Measurements from ENCODE around the gene TPRG1L. TPM values are rescaled to one million over a fixed set of nuclear protein-coding genes. Genes with fewer than 3 reads are reported as not detected.

TPRG1L gene
- total and polyA plus RNA-seq, 7 donors, result 34.9 to 105 (median 49.2) TPM

- H3K27me3 ChIP-seq, result peaks cover 29 to 60% (median 51%) of the 10 kb centered on the region in 3 donors
Observed at GRCh38 chr1:3651026-3651929, 26.5 kb downstream of the TPRG1L start.

GRCh38 chr1:3651930-3652547 is 27.2 kb downstream of the TPRG1L start, which contains the start of gene TP73:
TSS of gene TP73 (plus strand) at chr1:3652516. CDS start at chr1:3682366, 29,850 bp downstream.
- intact Hi-C loops (cut with DNase I), result loop anchor here (2.0 kb wide), 1 partner anchor 249 kb away; the partner anchor contains the start of gene C1orf174
- H3K27me3 ChIP-seq, result peaks cover 31 to 68% (median 51%) of the 10 kb centered on the region in 3 donors
- DNase-seq, result no peak
- H3K27ac ChIP-seq, result no peak within 1 kb of the TSS
- WGBS, 2 donors, result 1% methylated on average over 80 of the region's 80 CpGs
- peaks cover 0 to 39% (median 38%) of the 10 kb centered on the region in 4 donors for H3K4me1 ChIP-seq
- H3K4me3 ChIP-seq, result peak within 1 kb of the TSS in 2 of 4 donors; percentile 40 to 85
- TF ChIP-seq POLR2AphosphoS5 (IDR thresholded peaks at IDR 0.05) (no peak), EP300 (IDR thresholded peaks at IDR 0.05) (no peak), CTCF (IDR thresholded peaks at IDR 0.05) (no peak), POLR2A (IDR thresholded peaks at IDR 0.05) (no peak)
- H3K9me3 ChIP-seq, result no peaks in the 10 kb centered on the region
- H3K36me3 ChIP-seq, result peaks cover 0 to 6% (median 2%) of the 10 kb centered on the region in 4 donors

More at GRCh38 chr1:3651026-3651929, 26.5 kb downstream of the TPRG1L start:
- Histone ChIP-seq H3K36me3 (peaks cover 0 to 12% (median 3%) of the 10 kb centered on the region in 4 donors), H3K27ac (no peak overlapping the region), H3K4me3 (peak overlapping the region in 2 of 4 donors; percentile 85 to 92), H3K9me3 (no peaks in the 10 kb centered on the region), H3K4me1 (peaks cover 0 to 39% (median 38%) of the 10 kb centered on the region in 4 donors)
- intact Hi-C loops (cut with DNase I), result loop anchor here (2.0 kb wide), 1 partner anchor 250 kb away; the partner anchor contains the start of gene C1orf174
- WGBS, 2 donors, result 6 to 13% methylated on average over 83 of the region's 83 CpGs
- DNase-seq, result no peak
- TF ChIP-seq POLR2A (IDR thresholded peaks at IDR 0.05), result no peak
- TF ChIP-seq EP300 (IDR thresholded peaks at IDR 0.05), result no peak
- no peak for TF ChIP-seq POLR2AphosphoS5 (IDR thresholded peaks at IDR 0.05)

- Histone ChIP-seq H3K27me3 (peaks cover 37 to 75% (median 55%) of the 10 kb centered on the region in 3 donors), H3K4me1 (peaks cover 0 to 39% (median 38%) of the 10 kb centered on the region in 4 donors), H3K27ac (no peak overlapping the region), H3K36me3 (no peaks in the 10 kb centered on the region), H3K9me3 (no peaks in the 10 kb centered on the region), H3K4me3 (peak overlapping the region in 2 of 4 donors; percentile 40 to 85)
- TF ChIP-seq EP300 (IDR thresholded peaks at IDR 0.05) (no peak), CTCF (IDR thresholded peaks at IDR 0.05) (no peak), POLR2A (IDR thresholded peaks at IDR 0.05) (no peak), POLR2AphosphoS5 (IDR thresholded peaks at IDR 0.05) (no peak)
- WGBS, 2 donors, result 2 to 3% methylated on average over 68 of the region's 68 CpGs
- intact Hi-C loops (cut with DNase I), result no loop called here
- DNase-seq, result no peak
Observed at GRCh38 chr1:3652548-3653285, 27.9 kb downstream of the TPRG1L start.

- no peaks in the 10 kb centered on the region for H3K9me3 ChIP-seq
- no peak for DNase-seq
- H3K27me3 ChIP-seq, result peaks cover 37 to 80% (median 60%) of the 10 kb centered on the region in 3 donors
- H3K4me3 ChIP-seq, result no peak overlapping the region
- TF ChIP-seq CTCF (IDR thresholded peaks at IDR 0.05), result no peak
- TF ChIP-seq POLR2A (IDR thresholded peaks at IDR 0.05), result no peak
- no peak for TF ChIP-seq POLR2AphosphoS5 (IDR thresholded peaks at IDR 0.05)
- no peak for TF ChIP-seq EP300 (IDR thresholded peaks at IDR 0.05)
- no peak overlapping the region for H3K27ac ChIP-seq
- H3K4me1 ChIP-seq, result peaks cover 0 to 39% (median 38%) of the 10 kb centered on the region in 4 donors
- no peaks in the 10 kb centered on the region for H3K36me3 ChIP-seq
- 8 to 26% methylated on average over 10 of the region's 10 CpGs for WGBS, 2 donors
- intact Hi-C loops (cut with DNase I), result no loop called here
Observed at GRCh38 chr1:3653286-3653618, 28.4 kb downstream of the TPRG1L start.

Measured in sigmoid colon (tissue), 7 donors.